Hindlimb muscle (tissue), 1 donor: ENCODE data around the gene ALKBH3. TPM values are rescaled to one million over a fixed set of nuclear protein-coding genes. Genes with fewer than 3 reads are reported as not detected.

ENCODE experiments used
- DNase-seq: peaks from one replicate; pipeline ENCODE4 v3.0.0-alpha.2; 2013
- polyA plus RNA-seq: library from polyadenylated mRNA; unstranded; fragments of 120-200 nt; gene quantifications from one replicate; pipeline ENCODE4 v1.2.1, GENCODE V29; 2013; ENCODE audit not compliant: insufficient read length

ALKBH3 gene
- polyA plus RNA-seq, 1 donor, result 27.3 TPM

DNA sequence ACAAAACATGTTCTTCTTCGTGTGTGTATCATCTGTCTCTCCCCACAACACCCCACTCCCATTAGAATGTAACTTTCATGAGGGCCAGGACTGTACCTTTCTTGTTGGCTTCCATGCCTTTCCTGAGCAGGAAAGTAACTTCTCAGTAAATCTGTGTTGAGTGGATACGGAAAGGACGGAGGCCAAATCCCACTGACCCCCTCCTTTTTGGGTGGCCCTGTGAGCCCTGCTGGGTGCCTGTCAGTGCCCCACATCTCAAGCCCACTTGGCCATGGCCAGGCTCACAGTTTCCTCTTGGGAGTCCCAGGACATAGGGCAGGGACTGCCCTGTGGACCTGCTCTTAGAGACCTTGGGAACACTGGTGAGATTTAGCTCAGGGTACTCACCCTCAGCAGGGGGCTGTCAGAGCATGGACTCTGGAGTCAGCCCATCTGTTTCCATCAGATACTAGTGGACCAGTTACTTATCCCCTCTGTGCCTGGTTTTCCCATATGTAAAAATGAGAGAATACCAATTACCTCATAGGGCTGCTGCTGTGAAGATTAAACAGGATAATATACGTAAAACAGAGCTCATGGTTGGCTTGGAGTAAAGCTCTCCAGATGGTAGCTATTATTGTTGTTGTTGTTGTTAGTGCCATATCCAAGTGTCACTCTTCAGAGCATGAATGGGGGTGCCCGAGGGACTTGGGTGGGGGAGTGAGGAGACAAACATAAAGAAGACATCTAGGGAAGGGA, 60.8 kb downstream of the ALKBH3 start:
- DNase-seq, result no peak

- peak; percentile 67 for DNase-seq
Measured at GRCh38 chr11:43942662-43943371, 62.2 kb downstream of the ALKBH3 start.

- no peak for DNase-seq
Measured at GRCh38 chr11:43943372-43943930, 62.8 kb downstream of the ALKBH3 start.

DNA sequence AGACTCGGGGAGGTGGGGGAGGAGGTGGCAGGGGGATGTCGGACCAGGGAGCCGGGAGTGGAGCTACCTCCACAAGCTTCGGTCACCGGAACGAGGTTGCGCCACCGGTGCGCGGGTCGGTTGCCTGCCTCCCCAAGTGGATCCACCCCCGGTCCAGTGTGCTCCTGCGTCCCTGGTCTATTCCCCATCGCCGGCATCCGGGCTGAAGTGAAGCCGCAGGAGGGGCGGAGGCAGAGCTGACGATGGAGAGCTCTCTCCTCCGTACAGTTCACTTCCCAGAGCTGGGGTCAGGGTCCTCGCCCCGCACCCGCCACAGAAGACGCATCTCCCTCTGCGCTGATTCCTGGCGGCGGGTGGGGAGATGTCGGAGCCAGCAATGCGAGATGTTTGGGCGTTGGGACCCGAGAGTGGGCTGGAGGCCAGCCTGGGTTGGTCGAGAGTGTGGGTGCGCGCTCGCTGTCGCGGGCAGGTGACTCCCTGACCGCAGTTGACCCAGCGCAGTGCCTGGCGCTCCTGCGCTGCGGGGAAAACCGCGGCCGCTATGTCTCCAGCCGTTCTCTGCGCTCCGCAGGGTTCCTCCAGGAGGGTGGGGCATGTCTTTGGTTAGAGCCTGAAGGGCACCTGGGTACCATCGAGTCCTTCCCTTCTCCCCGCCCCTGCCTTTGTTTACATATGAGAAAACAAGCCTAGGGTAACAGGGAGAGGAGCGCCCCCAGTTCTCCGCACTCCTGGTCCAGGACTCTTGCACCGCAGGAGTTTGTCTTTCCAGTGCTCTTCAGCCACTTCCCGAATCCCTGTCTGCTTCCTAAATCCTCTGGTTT, 63.5 kb downstream of the ALKBH3 start:
- no peak for DNase-seq

- DNase-seq, result no peak
Measured at GRCh38 chr11:43944761-43945311, 64.2 kb downstream of the ALKBH3 start.

DNA sequence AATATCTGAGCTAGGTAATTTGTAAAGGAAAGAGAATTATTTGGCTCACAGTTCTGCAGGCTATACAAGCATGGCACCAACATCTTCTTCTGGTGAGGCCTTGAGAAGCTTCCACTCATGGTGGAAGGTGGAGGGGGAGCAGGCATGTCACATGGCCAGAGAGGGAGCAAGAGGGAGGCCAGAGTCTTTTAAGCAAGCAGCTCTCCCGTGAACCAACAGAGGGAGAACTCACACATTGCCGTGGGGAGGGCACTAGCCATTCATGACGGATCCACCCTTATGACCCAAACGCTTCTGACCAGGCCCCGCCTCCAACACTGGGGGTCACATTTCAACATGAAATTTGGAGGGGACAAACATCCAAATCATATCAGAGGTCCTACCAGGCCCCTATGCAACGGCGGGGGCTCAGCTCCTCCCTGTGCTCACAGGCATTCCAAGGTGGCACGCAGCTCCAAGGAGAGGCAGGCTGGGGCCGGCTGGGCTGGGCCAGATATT, 66.4 kb downstream of the ALKBH3 start:
- DNase-seq, result no peak

GRCh38 chr11:43947815-43948214, 67.2 kb downstream of the ALKBH3 start:
- no peak for DNase-seq

DNA sequence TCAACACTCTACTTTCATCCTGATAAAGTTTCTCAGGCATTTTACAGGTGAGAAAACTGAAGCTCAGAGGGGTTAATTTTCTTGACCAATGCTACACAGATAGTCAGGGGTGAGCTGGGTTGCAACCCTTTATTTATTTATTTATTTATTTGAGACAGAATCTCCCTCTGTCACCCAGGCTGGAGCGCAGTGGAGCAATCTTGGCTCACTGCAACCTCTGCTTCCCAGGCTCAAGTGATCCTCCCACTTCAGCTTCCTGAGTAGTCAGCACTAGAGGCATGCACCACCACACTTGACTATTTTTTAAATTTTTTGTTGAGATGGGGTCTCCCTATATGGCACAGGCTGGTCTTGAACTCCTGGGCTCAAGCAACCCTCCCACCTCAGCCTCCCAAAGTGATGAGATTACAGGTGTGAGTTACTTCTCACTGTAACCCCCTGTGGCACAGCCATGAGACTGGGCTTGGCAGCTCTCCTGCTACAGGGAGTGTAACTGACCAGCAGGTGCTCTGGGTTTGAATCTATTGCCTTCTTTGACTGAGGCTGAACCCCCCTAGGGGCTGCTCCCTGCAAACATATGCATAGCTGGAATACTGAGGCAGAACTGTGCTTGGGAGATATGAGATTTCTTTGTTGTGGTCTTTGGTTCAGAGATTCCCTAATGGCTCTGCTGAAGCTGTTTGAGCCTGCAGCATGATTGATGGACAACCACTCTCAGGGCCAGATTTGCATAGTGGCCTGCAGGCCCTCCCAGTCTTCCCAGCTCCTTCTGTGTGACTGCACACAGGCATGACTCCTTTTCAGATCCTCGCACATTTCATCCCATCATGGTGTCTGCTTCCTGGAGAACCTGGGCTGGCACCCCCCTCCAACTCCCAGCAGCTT, 68.0 kb downstream of the ALKBH3 start:
- no peak for DNase-seq

GRCh38 chr11:43950311-43950855, 69.8 kb downstream of the ALKBH3 start:
- DNase-seq, result no peak

GRCh38 chr11:43951231-43951630, 70.6 kb downstream of the ALKBH3 start:
- DNase-seq, result peak; percentile 62

GRCh38 chr11:43952020-43952400, 71.4 kb downstream of the ALKBH3 start:
- DNase-seq, result no peak

GRCh38 chr11:43952401-43953342, 72.0 kb downstream of the ALKBH3 start:
- no peak for DNase-seq

GRCh38 chr11:43953521-43953920, 72.9 kb downstream of the ALKBH3 start:
- no peak for DNase-seq

- no peak for DNase-seq
Measured at GRCh38 chr11:43954241-43954640, 73.6 kb downstream of the ALKBH3 start.

DNA sequence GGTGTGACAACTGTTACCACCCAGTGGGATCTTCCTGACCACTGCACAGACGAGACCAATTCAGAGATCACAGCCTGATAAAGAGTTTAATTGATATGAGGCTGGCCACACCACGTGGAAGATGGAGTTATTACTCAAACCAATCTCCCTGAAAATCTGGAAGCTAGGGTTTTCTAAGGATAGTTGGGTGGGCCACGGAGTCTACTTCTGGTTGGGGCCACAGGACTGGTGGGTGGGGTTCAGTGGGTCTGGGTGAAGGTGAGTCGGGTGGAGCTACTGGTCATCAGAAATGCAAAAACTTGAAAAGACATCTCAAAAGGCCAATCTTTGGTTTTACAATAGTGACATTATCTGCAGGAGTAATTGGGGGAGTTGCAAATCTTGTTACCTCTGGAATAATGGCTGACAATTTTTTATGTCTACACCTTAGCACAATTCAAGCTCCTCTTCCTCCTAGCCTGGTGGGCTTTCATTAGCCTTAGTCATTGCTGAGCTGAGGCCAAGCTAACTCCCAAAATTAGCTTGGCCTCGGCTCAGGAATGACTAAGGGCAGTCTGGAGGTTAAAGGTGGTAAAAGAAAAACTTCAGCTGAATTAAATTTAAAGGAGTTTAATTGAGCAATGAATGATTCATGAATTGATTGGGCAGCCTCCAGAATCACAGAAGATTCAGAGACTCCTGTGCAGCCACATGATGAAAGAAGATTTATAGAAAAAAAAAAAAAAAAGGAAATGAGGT, 74.9 kb downstream of the ALKBH3 start:
- DNase-seq, result no peak

GRCh38 chr11:43957571-43957970, 76.9 kb downstream of the ALKBH3 start:
- DNase-seq, result no peak

DNA sequence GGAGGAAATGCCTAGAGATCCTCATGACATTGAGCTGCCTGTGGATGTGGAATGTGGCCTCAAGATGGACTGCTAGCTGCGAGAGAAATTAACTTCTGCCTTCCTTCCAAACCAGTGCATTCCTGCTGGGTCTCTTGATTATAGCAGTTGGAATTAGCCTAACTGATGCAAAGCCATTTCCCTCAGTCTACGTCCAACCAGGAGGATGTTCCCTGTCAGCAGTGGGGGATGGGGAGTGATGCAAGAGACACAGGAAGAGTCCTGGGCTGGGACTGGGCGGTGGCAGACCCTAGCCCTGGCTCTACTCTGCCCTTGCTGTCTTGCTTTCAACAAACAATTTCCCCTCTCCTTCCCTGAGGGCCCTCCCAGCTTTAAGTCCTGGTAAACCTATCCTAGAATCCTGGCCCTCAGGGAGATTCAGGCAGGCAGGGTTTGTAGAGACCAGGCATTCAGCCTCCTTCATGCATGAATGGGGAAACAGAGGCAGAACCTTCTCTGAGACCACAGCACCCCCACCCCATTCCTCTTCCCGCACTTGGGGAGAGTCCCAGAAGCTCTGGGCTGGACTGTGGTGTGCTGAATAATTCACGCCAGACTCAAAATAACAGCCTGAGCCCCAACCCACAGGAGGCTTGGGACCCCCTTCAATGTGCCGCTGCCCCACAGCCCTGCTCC, 78.8 kb downstream of the ALKBH3 start:
- no peak for DNase-seq
